Keratinocyte (primary cell): ENCODE results near the gene SULF2. TPM values are rescaled to one million over a fixed set of nuclear protein-coding genes. Genes with fewer than 3 reads are reported as not detected.

Experiments used
- DNase-seq: peaks from one replicate; pipeline ENCODE4 v3.0.0-alpha.2; 2011; ENCODE audit warnings: low read depth, missing footprints, low spot score
- FAIRE-seq: peaks from 2 replicates; lab custom pipeline; 2011; peaks lifted over from hg19 to GRCh38; lab: Jason Lieb, UNC
- H2AFZ ChIP-seq: 2 replicates; pipeline ENCODE4 v1.6.0; 2012; ENCODE audit warnings: low read length, control low read depth, inconsistent platforms; ENCODE audit not compliant: control insufficient read depth
- H3K27ac ChIP-seq: 2 replicates; pipeline ENCODE4 v1.5.1; 2011; ENCODE audit warnings: low read length; ENCODE audit not compliant: control insufficient read depth, insufficient read depth
- H3K27me3 ChIP-seq: 3 replicates; pipeline ENCODE4 v1.6.0; 2011; ENCODE audit warnings: low read length; ENCODE audit not compliant: control insufficient read depth, insufficient read depth; ENCODE audit errors: extremely low read depth
- H3K36me3 ChIP-seq, 2 experiments: 2 replicates in 1 of 2; 3 replicates in 1 of 2; pipeline ENCODE4 v1.5.1; 2011; ENCODE audit warnings: low read length in 2 of 2, mild to moderate bottlenecking in 1 of 2; ENCODE audit not compliant: control insufficient read depth in 2 of 2, insufficient read depth in 2 of 2; ENCODE audit errors: extremely low read depth in 1 of 2
- H3K4me1 ChIP-seq: 3 replicates; pipeline ENCODE4 v1.5.1; 2011; ENCODE audit warnings: low read length; ENCODE audit not compliant: control insufficient read depth, insufficient read depth; ENCODE audit errors: extremely low read depth
- H3K4me2 ChIP-seq: 3 replicates; pipeline ENCODE4 v1.6.0; 2011; ENCODE audit warnings: low read depth, low read length; ENCODE audit not compliant: control insufficient read depth, insufficient read depth; ENCODE audit errors: extremely low read depth
- H3K4me3 ChIP-seq, 3 experiments: fragments of 200-600 bp in 1 of 3; sonication (generic) in 1 of 3; 2 replicates in 2 of 3; 3 replicates in 1 of 3; pipeline ENCODE4 v1.5.1; 2011 to 2016; ENCODE audit warnings: low read length in 3 of 3, mild to moderate bottlenecking in 3 of 3, control low read depth in 2 of 3, inconsistent platforms in 1 of 3, low read depth in 1 of 3, mixed read lengths in 1 of 3, mixed run types in 1 of 3, moderate library complexity in 1 of 3; ENCODE audit not compliant: control insufficient read depth in 2 of 3, insufficient read depth in 2 of 3; ENCODE audit errors: extremely low read depth in 1 of 3
- H3K79me2 ChIP-seq: 2 replicates; pipeline ENCODE4 v1.6.0; 2012; ENCODE audit warnings: low read length; ENCODE audit not compliant: control insufficient read depth, insufficient read depth
- H3K9ac ChIP-seq: 3 replicates; pipeline ENCODE4 v1.6.0; 2011; ENCODE audit warnings: low read length; ENCODE audit not compliant: control insufficient read depth, insufficient read depth; ENCODE audit errors: extremely low read depth
- H3K9me1 ChIP-seq: 3 replicates; pipeline ENCODE4 v1.6.0; 2011; ENCODE audit warnings: low read length; ENCODE audit not compliant: control insufficient read depth, insufficient read depth; ENCODE audit errors: extremely low read depth
- H3K9me3 ChIP-seq: 2 replicates; pipeline ENCODE4 v1.5.1; 2012; ENCODE audit warnings: low read depth, low read length; ENCODE audit not compliant: control insufficient read depth
- H4K20me1 ChIP-seq: 3 replicates; pipeline ENCODE4 v1.6.0; 2011; ENCODE audit warnings: low read length; ENCODE audit not compliant: control insufficient read depth, insufficient read depth; ENCODE audit errors: extremely low read depth
- CTCF ChIP-seq, 3 experiments: IDR thresholded peaks in 1 of 3; conservative IDR thresholded peaks in 1 of 3; optimal IDR thresholded peaks in 1 of 3; 2 replicates in 2 of 3; 3 replicates in 1 of 3; pipeline versions ENCODE3 to v1.5.1; 2011; ENCODE audit warnings: low read length in 3 of 3, mild to moderate bottlenecking in 3 of 3, moderate library complexity in 2 of 3, control low read depth in 1 of 3, inconsistent platforms in 1 of 3; ENCODE audit not compliant: insufficient read depth in 2 of 3; ENCODE audit errors: extremely low read depth in 1 of 3
- EZH2 ChIP-seq: IDR thresholded peaks from one replicate; pipeline ENCODE4 v1.6.1; 2012; ENCODE audit warnings: inconsistent platforms, mild to moderate bottlenecking, low read length, moderate library complexity
- dilution Hi-C: fragments of 300-500 bp; cut with MboI; formaldehyde crosslinking; loops from one replicate; pipeline ENCODE4 v1.7.0; 2020; ENCODE audit warnings: low sequenced_read_pairs; ENCODE audit not compliant: extremely low pct_ligation_motif_present
- polyA plus RNA-seq, 5 experiments: library from polyadenylated mRNA; depleted of rRNA in 3 of 5; stranded (reverse) in 3 of 5; stranded (forward) in 1 of 5; unstranded in 1 of 5; fragments of >200 nt; gene quantifications; 1 replicate in 1 of 5; 2 replicates in 3 of 5; 3 replicates in 1 of 5; pipeline versions ENCODE4 v1.2.1 to v1.2.3, GENCODE V29; 2011 to 2012; ENCODE audit warnings: missing spikeins in 2 of 5, low read depth in 1 of 5, low replicate concordance in 1 of 5

SULF2 gene
- polyA plus RNA-seq, 1 donor (not counting 4 experiments of a cell fraction or from before 2014, with no cell fraction given), result 64.4 TPM

- Histone ChIP-seq H3K36me3 (no peaks in the 10 kb centered on the region), H4K20me1 (no peaks in the 10 kb centered on the region), H3K27ac (peak overlapping the region; percentile 95), H3K79me2 (no peaks in the 10 kb centered on the region), H3K4me2 (peak overlapping the region; percentile 54), H3K9me1 (no peaks in the 10 kb centered on the region), H3K9me3 (peaks cover 3% of the 10 kb centered on the region), H3K27me3 (no peaks in the 10 kb centered on the region), H2AFZ (no peak overlapping the region), H3K4me3 (no peak overlapping the region), H3K9ac (peak overlapping the region; percentile 79), H3K4me1 (peaks cover 26% of the 10 kb centered on the region)
- dilution Hi-C loops, result no loop called here
- no peak for DNase-seq
- TF ChIP-seq CTCF (optimal IDR thresholded peaks at IDR 0.05 in 1 of 3, IDR thresholded peaks at IDR 0.05 in 1 of 3, conservative IDR thresholded peaks at IDR 0.05 in 1 of 3; ENCODE audit: extremely low read depth in 1 of 3, insufficient read depth in 2 of 3, low read length in 3 of 3), result no peak
- TF ChIP-seq EZH2, result no peak
- FAIRE-seq, result peak; percentile 32
These were observed 24.9 kb upstream of the SULF2 start for GRCh38 chr20:47810116-47810677.

- FAIRE-seq (peak; percentile 98), DNase-seq (peak; percentile 99)
- dilution Hi-C loops, result no loop called here
- H3K27me3 ChIP-seq, result no peaks in the 10 kb centered on the region
- no peaks in the 10 kb centered on the region for H3K9me1 ChIP-seq
- H3K79me2 ChIP-seq, result no peaks in the 10 kb centered on the region
- TF ChIP-seq CTCF (optimal IDR thresholded peaks at IDR 0.05 in 1 of 3, IDR thresholded peaks at IDR 0.05 in 1 of 3, conservative IDR thresholded peaks at IDR 0.05 in 1 of 3; ENCODE audit: extremely low read depth in 1 of 3, insufficient read depth in 2 of 3, low read length in 3 of 3) (no peak), EZH2 (no peak)
- H3K9me3 ChIP-seq, result peaks cover 3% of the 10 kb centered on the region
- H3K36me3 ChIP-seq, result no peaks in the 10 kb centered on the region
- H3K4me3 ChIP-seq, result no peak overlapping the region
- peak overlapping the region; percentile 95 for H3K27ac ChIP-seq
- H4K20me1 ChIP-seq, result no peaks in the 10 kb centered on the region
- H3K9ac ChIP-seq, result peak overlapping the region; percentile 79
- peak overlapping the region; percentile 54 for H3K4me2 ChIP-seq
- H2AFZ ChIP-seq, result no peak overlapping the region
- peaks cover 26% of the 10 kb centered on the region for H3K4me1 ChIP-seq
These were observed 24.1 kb upstream of the SULF2 start for GRCh38 chr20:47809161-47809960.
